Keratinocyte (primary cell): ENCODE data around the gene ELMO2. TPM values are rescaled to one million over a fixed set of nuclear protein-coding genes. Genes with fewer than 3 reads are reported as not detected.

ENCODE experiments used
- DNase-seq: peaks from one replicate; pipeline ENCODE4 v3.0.0-alpha.2; 2011; ENCODE audit warnings: low read depth, missing footprints, low spot score
- FAIRE-seq: peaks from 2 replicates; lab custom pipeline; 2011; peaks lifted over from hg19 to GRCh38; lab: Jason Lieb, UNC
- H2AFZ ChIP-seq: 2 replicates; pipeline ENCODE4 v1.6.0; 2012; ENCODE audit warnings: low read length, control low read depth, inconsistent platforms; ENCODE audit not compliant: control insufficient read depth
- H3K27ac ChIP-seq: 2 replicates; pipeline ENCODE4 v1.5.1; 2011; ENCODE audit warnings: low read length; ENCODE audit not compliant: control insufficient read depth, insufficient read depth
- H3K27me3 ChIP-seq: 3 replicates; pipeline ENCODE4 v1.6.0; 2011; ENCODE audit warnings: low read length; ENCODE audit not compliant: control insufficient read depth, insufficient read depth; ENCODE audit errors: extremely low read depth
- H3K36me3 ChIP-seq, 2 experiments: 2 replicates in 1 of 2; 3 replicates in 1 of 2; pipeline ENCODE4 v1.5.1; 2011; ENCODE audit warnings: low read length in 2 of 2, mild to moderate bottlenecking in 1 of 2; ENCODE audit not compliant: control insufficient read depth in 2 of 2, insufficient read depth in 2 of 2; ENCODE audit errors: extremely low read depth in 1 of 2
- H3K4me1 ChIP-seq: 3 replicates; pipeline ENCODE4 v1.5.1; 2011; ENCODE audit warnings: low read length; ENCODE audit not compliant: control insufficient read depth, insufficient read depth; ENCODE audit errors: extremely low read depth
- H3K4me2 ChIP-seq: 3 replicates; pipeline ENCODE4 v1.6.0; 2011; ENCODE audit warnings: low read depth, low read length; ENCODE audit not compliant: control insufficient read depth, insufficient read depth; ENCODE audit errors: extremely low read depth
- H3K4me3 ChIP-seq, 3 experiments: fragments of 200-600 bp in 1 of 3; sonication (generic) in 1 of 3; 2 replicates in 2 of 3; 3 replicates in 1 of 3; pipeline ENCODE4 v1.5.1; 2011 to 2016; ENCODE audit warnings: low read length in 3 of 3, mild to moderate bottlenecking in 3 of 3, control low read depth in 2 of 3, inconsistent platforms in 1 of 3, low read depth in 1 of 3, mixed read lengths in 1 of 3, mixed run types in 1 of 3, moderate library complexity in 1 of 3; ENCODE audit not compliant: control insufficient read depth in 2 of 3, insufficient read depth in 2 of 3; ENCODE audit errors: extremely low read depth in 1 of 3
- H3K79me2 ChIP-seq: 2 replicates; pipeline ENCODE4 v1.6.0; 2012; ENCODE audit warnings: low read length; ENCODE audit not compliant: control insufficient read depth, insufficient read depth
- H3K9ac ChIP-seq: 3 replicates; pipeline ENCODE4 v1.6.0; 2011; ENCODE audit warnings: low read length; ENCODE audit not compliant: control insufficient read depth, insufficient read depth; ENCODE audit errors: extremely low read depth
- H3K9me1 ChIP-seq: 3 replicates; pipeline ENCODE4 v1.6.0; 2011; ENCODE audit warnings: low read length; ENCODE audit not compliant: control insufficient read depth, insufficient read depth; ENCODE audit errors: extremely low read depth
- H3K9me3 ChIP-seq: 2 replicates; pipeline ENCODE4 v1.5.1; 2012; ENCODE audit warnings: low read depth, low read length; ENCODE audit not compliant: control insufficient read depth
- H4K20me1 ChIP-seq: 3 replicates; pipeline ENCODE4 v1.6.0; 2011; ENCODE audit warnings: low read length; ENCODE audit not compliant: control insufficient read depth, insufficient read depth; ENCODE audit errors: extremely low read depth
- CTCF ChIP-seq, 3 experiments: IDR thresholded peaks in 1 of 3; conservative IDR thresholded peaks in 1 of 3; optimal IDR thresholded peaks in 1 of 3; 2 replicates in 2 of 3; 3 replicates in 1 of 3; pipeline versions ENCODE3 to v1.5.1; 2011; ENCODE audit warnings: low read length in 3 of 3, mild to moderate bottlenecking in 3 of 3, moderate library complexity in 2 of 3, control low read depth in 1 of 3, inconsistent platforms in 1 of 3; ENCODE audit not compliant: insufficient read depth in 2 of 3; ENCODE audit errors: extremely low read depth in 1 of 3
- EZH2 ChIP-seq: IDR thresholded peaks from one replicate; pipeline ENCODE4 v1.6.1; 2012; ENCODE audit warnings: inconsistent platforms, mild to moderate bottlenecking, low read length, moderate library complexity
- dilution Hi-C: fragments of 300-500 bp; cut with MboI; formaldehyde crosslinking; loops from one replicate; pipeline ENCODE4 v1.7.0; 2020; ENCODE audit warnings: low sequenced_read_pairs; ENCODE audit not compliant: extremely low pct_ligation_motif_present
- polyA plus RNA-seq, 5 experiments: library from polyadenylated mRNA; depleted of rRNA in 3 of 5; stranded (reverse) in 3 of 5; stranded (forward) in 1 of 5; unstranded in 1 of 5; fragments of >200 nt; gene quantifications; 1 replicate in 1 of 5; 2 replicates in 3 of 5; 3 replicates in 1 of 5; pipeline versions ENCODE4 v1.2.1 to v1.2.3, GENCODE V29; 2011 to 2012; ENCODE audit warnings: missing spikeins in 2 of 5, low read depth in 1 of 5, low replicate concordance in 1 of 5

The ELMO2 gene
- polyA plus RNA-seq, 1 donor (not counting 4 experiments of a cell fraction or from before 2014, with no cell fraction given), result 28.5 TPM

- Histone ChIP-seq H3K36me3 (peaks cover 36 to 37% of the 10 kb centered on the region in 2 experiments), H3K4me3 (no peak overlapping the region), H3K4me2 (no peak overlapping the region)
Observed at GRCh38 chr20:46367967-46368901, 38.2 kb downstream of the ELMO2 start.

GRCh38 chr20:46367234-46367633 lies 39.2 kb downstream of the ELMO2 start:
- Histone ChIP-seq H3K9ac (no peak overlapping the region), H3K36me3 (peaks cover 31 to 36% of the 10 kb centered on the region in 2 experiments), H3K9me3 (no peaks in the 10 kb centered on the region), H4K20me1 (no peaks in the 10 kb centered on the region), H3K4me3 (no peak overlapping the region), H3K27ac (no peak overlapping the region), H3K4me1 (peaks cover 8% of the 10 kb centered on the region), H2AFZ (no peak overlapping the region), H3K79me2 (peaks cover 14% of the 10 kb centered on the region), H3K9me1 (no peaks in the 10 kb centered on the region), H3K27me3 (no peaks in the 10 kb centered on the region), H3K4me2 (no peak overlapping the region)
- dilution Hi-C loops, result no loop called here
- TF ChIP-seq EZH2, result no peak
- no peak for TF ChIP-seq CTCF (optimal IDR thresholded peaks at IDR 0.05 in 1 of 3, IDR thresholded peaks at IDR 0.05 in 1 of 3, conservative IDR thresholded peaks at IDR 0.05 in 1 of 3; ENCODE audit: extremely low read depth in 1 of 3, insufficient read depth in 2 of 3, low read length in 3 of 3)
- no peak for FAIRE-seq
- no peak for DNase-seq

More at GRCh38 chr20:46367967-46368901, 38.2 kb downstream of the ELMO2 start:
- no peak for TF ChIP-seq EZH2
- no peak for TF ChIP-seq CTCF (optimal IDR thresholded peaks at IDR 0.05 in 1 of 3, IDR thresholded peaks at IDR 0.05 in 1 of 3, conservative IDR thresholded peaks at IDR 0.05 in 1 of 3; ENCODE audit: extremely low read depth in 1 of 3, insufficient read depth in 2 of 3, low read length in 3 of 3)
- H3K4me1 ChIP-seq, result peaks cover 7% of the 10 kb centered on the region
- no peak overlapping the region for H3K27ac ChIP-seq
- FAIRE-seq (no peak), DNase-seq (no peak)
- dilution Hi-C loops, result no loop called here
- no peaks in the 10 kb centered on the region for H3K27me3 ChIP-seq
- no peak overlapping the region for H2AFZ ChIP-seq
- no peaks in the 10 kb centered on the region for H3K9me3 ChIP-seq
- no peaks in the 10 kb centered on the region for H4K20me1 ChIP-seq
- H3K79me2 ChIP-seq, result peaks cover 5% of the 10 kb centered on the region
- no peaks in the 10 kb centered on the region for H3K9me1 ChIP-seq
- H3K9ac ChIP-seq, result no peak overlapping the region
